SJSA1 (cell line): Measurements from ENCODE around the gene ZDHHC3. TPM values are rescaled to one million over a fixed set of nuclear protein-coding genes. Genes with fewer than 3 reads are reported as not detected.
"Not testable (repeated sequence)": the region's sequence is repeated elsewhere in the genome, so short reads cannot be mapped to it uniquely, and the experiment has no call there.

Experiments
- DNase-seq, 2 experiments: peaks; one replicate each; pipeline ENCODE4 v3.0.0-alpha.2; 2015 to 2020; ENCODE audit warnings: low spot score in 2 of 2, low read depth in 1 of 2
- H3K27ac ChIP-seq: fragments of 250-450 bp; sonication (Bioruptor Pico); 2 replicates; pipeline ENCODE4 v1.5.1; 2020; ENCODE audit warnings: mild to moderate bottlenecking, moderate library complexity
- H3K27me3 ChIP-seq: fragments of 250-450 bp; sonication (Bioruptor Pico); replicated peaks from 2 replicates; pipeline ENCODE4 v1.5.1; 2020; ENCODE audit warnings: mild to moderate bottlenecking, moderate library complexity
- H3K36me3 ChIP-seq: fragments of 250-450 bp; sonication (Bioruptor Pico); 2 replicates; pipeline ENCODE4 v1.5.1; 2020; ENCODE audit warnings: mild to moderate bottlenecking
- H3K4me1 ChIP-seq: fragments of 250-450 bp; sonication (Bioruptor Pico); replicated peaks from 2 replicates; pipeline ENCODE4 v1.6.1; 2021; ENCODE audit warnings: mild to moderate bottlenecking
- H3K4me3 ChIP-seq: fragments of 250-450 bp; sonication (Bioruptor Pico); 2 replicates; pipeline ENCODE4 v1.5.1; 2020; ENCODE audit warnings: mild to moderate bottlenecking
- H3K9me3 ChIP-seq: fragments of 250-450 bp; sonication (Bioruptor Pico); replicated peaks from 2 replicates; pipeline ENCODE4 v1.5.1; 2020; ENCODE audit warnings: mild to moderate bottlenecking
- total RNA-seq: library from RNA; depleted of rRNA; stranded (reverse); fragments of >200 nt; shearing (Covaris generic); gene quantifications from 2 replicates; pipeline ENCODE4 v1.2.3, GENCODE V29; 2014

ZDHHC3 gene
- total RNA-seq, 1 experiment from 2014 or later: 48.8 TPM

GRCh38 chr3:44989636-44990373 is 13.8 kb upstream of the ZDHHC3 start:
- no peak for DNase-seq
- Histone ChIP-seq H3K4me1 (peaks cover 25% of the 10 kb centered on the region), H3K9me3 (no peaks in the 10 kb centered on the region), H3K36me3 (peaks cover 20% of the 10 kb centered on the region), H3K27me3 (no peaks in the 10 kb centered on the region), H3K27ac (no peak overlapping the region), H3K4me3 (no peak overlapping the region)

- Histone ChIP-seq H3K9me3 (no peaks in the 10 kb centered on the region), H3K4me1 (peaks cover 18% of the 10 kb centered on the region)
- no peak for DNase-seq
These were observed 13.2 kb upstream of the ZDHHC3 start for GRCh38 chr3:44989141-44989540.

DNA sequence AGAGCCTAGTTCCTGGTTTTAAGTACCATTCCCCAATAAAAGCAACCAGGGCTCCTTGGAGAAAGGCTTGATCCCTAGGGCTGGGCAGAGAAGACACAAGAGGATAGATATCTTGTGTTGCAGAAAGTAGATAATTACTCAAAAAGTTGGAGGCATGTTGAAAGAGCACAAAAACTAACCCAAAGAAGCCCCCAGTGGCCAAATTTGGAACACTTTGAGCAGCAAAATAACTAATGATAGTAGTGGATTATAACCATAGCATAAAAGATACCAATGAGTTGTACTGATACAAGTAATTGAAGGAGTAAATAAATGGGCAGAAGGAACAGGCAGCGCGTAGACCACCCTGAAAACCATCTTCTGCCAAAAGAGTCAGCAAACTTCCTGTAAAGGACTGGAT is 12.1 kb upstream of the ZDHHC3 start:
- Histone ChIP-seq H3K27ac (no peak overlapping the region), H3K27me3 (no peaks in the 10 kb centered on the region), H3K4me3 (no peak overlapping the region), H3K9me3 (no peaks in the 10 kb centered on the region), H3K36me3 (peaks cover 20% of the 10 kb centered on the region), H3K4me1 (peaks cover 8% of the 10 kb centered on the region)
- no peak for DNase-seq

More at GRCh38 chr3:44989141-44989540, 13.2 kb upstream of the ZDHHC3 start:
- H3K27me3 ChIP-seq: no peaks in the 10 kb centered on the region
- H3K4me3 ChIP-seq: no peak overlapping the region
- H3K36me3 ChIP-seq: peaks cover 20% of the 10 kb centered on the region
- H3K27ac ChIP-seq: no peak overlapping the region

GRCh38 chr3:44987332-44987731 is 11.4 kb upstream of the ZDHHC3 start:
- peaks cover under 1% of the 10 kb centered on the region; the same call in 1 of the 2 replicates for H3K4me1 ChIP-seq
- H3K27me3 ChIP-seq: no peaks in the 10 kb centered on the region
- DNase-seq: no peak
- H3K27ac ChIP-seq: no peak overlapping the region
- H3K4me3 ChIP-seq: no peak overlapping the region
- no peaks in the 10 kb centered on the region for H3K9me3 ChIP-seq
- H3K36me3 ChIP-seq: peaks cover 15% of the 10 kb centered on the region

DNA sequence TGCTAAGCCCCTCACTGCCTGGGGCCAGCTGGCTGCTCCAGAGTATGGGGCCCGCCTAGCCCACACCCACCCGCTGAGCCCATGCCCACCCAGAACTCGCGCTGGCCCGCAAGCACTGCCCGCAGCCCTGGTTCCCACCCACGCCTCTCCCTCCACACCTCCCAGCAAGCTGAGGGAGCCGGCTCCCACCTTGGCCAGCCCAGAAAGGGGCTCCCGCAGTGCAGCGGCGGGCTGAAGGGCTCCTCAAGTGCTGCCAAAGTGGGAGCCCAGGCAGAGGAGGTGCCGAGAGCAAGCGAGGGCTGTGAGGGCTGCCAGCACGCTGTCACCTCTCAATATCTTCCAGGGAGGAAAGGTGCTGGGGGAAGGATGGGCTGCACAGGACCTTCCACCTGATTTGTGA is 10.4 kb upstream of the ZDHHC3 start:
- H3K36me3 ChIP-seq, H3K4me1 ChIP-seq, H3K27me3 ChIP-seq, H3K9me3 ChIP-seq, DNase-seq, H3K4me3 ChIP-seq, H3K27ac ChIP-seq: not testable (repeated sequence)

DNA sequence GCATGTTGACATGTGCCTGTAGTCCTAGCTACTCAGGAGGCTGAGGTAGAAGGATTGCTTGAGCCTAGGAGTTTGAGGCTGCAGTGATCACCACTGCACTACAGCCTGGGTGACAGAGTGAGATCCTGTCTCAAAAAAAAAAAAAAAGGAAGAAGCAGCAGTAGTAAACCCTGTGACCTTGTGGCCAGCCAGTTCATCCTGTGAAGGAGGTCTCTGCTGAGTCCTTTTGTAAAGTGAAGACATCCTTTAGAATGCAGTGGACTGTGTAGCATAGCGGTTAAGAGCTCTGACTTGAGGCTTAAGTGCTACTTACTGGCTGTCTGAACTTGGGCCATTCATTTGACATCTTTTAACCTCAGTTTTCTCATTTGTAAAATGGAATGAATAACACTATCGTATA is 8.4 kb upstream of the ZDHHC3 start:
- Histone ChIP-seq H3K27ac (no peak overlapping the region), H3K4me1 (no peaks in the 10 kb centered on the region), H3K36me3 (no peaks in the 10 kb centered on the region), H3K9me3 (no peaks in the 10 kb centered on the region), H3K27me3 (no peaks in the 10 kb centered on the region), H3K4me3 (no peak overlapping the region)
- no peak for DNase-seq

GRCh38 chr3:44983484-44983941 is 7.5 kb upstream of the ZDHHC3 start:
- DNase-seq: no peak
- no peaks in the 10 kb centered on the region for H3K4me1 ChIP-seq
- H3K4me3 ChIP-seq: no peak overlapping the region
- H3K9me3 ChIP-seq: no peaks in the 10 kb centered on the region
- no peaks in the 10 kb centered on the region for H3K36me3 ChIP-seq
- H3K27ac ChIP-seq: no peak overlapping the region
- no peaks in the 10 kb centered on the region for H3K27me3 ChIP-seq

- no peaks in the 10 kb centered on the region for H3K4me1 ChIP-seq
- DNase-seq: no peak
- H3K27ac ChIP-seq: no peak overlapping the region
- no peaks in the 10 kb centered on the region for H3K9me3 ChIP-seq
- no peak overlapping the region for H3K4me3 ChIP-seq
- no peaks in the 10 kb centered on the region for H3K27me3 ChIP-seq
- no peaks in the 10 kb centered on the region for H3K36me3 ChIP-seq
These were observed 6.8 kb upstream of the ZDHHC3 start for GRCh38 chr3:44982817-44983216.

DNA sequence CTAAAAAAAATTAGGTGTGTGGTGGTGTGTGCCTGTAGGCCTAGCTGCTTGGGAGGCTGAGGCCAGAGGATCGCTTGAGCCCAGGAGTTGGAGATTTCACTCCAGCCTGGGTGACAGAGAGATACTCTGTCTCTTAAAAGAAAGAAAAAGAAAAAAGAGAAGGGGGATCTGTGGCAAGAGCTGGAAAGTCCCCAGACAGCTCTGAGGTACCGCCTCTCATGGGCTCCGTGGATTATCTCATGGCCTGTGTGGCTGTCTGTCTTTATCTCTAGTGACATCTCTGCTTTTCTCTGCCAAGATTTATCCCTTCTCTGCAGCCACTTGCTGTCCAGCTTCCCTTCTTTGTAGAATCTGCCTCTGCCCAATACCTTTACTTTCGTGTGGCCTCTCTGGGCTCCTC is 5.8 kb upstream of the ZDHHC3 start:
- H3K27me3 ChIP-seq: no peaks in the 10 kb centered on the region
- H3K4me3 ChIP-seq: no peak overlapping the region
- 0 out of 2 replicates have a peak, but pooled peaks cover 7% of the 10 kb centered on the region for H3K4me1 ChIP-seq
- no peak overlapping the region for H3K27ac ChIP-seq
- DNase-seq: no peak
- H3K36me3 ChIP-seq: no peaks in the 10 kb centered on the region
- no peaks in the 10 kb centered on the region for H3K9me3 ChIP-seq

GRCh38 chr3:44981220-44981619 is 5.2 kb upstream of the ZDHHC3 start:
- Histone ChIP-seq H3K4me1 (0 out of 2 replicates have a peak, but pooled peaks cover 7% of the 10 kb centered on the region), H3K27me3 (no peaks in the 10 kb centered on the region), H3K36me3 (peaks cover 2% of the 10 kb centered on the region; the same call in 1 of the 2 replicates), H3K27ac (no peak overlapping the region), H3K4me3 (no peak overlapping the region), H3K9me3 (no peaks in the 10 kb centered on the region)
- no peak for DNase-seq

DNA sequence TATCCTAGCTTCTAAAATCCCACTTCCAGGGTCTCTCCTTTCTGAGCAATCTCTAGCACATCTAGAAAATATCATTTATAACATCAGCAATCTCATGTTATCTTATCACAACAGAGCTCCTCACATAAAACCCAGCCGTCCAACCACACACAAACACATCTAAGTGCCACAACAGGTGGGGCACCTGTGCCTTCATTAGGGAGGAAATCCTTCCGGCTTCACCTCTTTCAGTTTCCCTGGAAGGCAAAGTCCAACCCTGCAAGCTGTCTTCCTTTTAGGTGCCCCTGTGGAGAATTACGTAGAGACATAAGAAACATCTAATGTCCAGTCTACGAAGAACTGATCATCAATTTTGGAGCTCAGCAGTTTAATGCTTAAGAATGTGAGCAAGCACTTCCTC is 1.6 kb downstream of the ZDHHC3 start:
- Histone ChIP-seq H3K9me3 (no peaks in the 10 kb centered on the region), H3K27me3 (no peaks in the 10 kb centered on the region), H3K36me3 (peaks cover 9% of the 10 kb centered on the region; the same call in 1 of the 2 replicates), H3K4me1 (peaks cover 11% of the 10 kb centered on the region; the same call in 1 of the 2 replicates), H3K27ac (no peak overlapping the region), H3K4me3 (no peak overlapping the region)
- no peak for DNase-seq

DNA sequence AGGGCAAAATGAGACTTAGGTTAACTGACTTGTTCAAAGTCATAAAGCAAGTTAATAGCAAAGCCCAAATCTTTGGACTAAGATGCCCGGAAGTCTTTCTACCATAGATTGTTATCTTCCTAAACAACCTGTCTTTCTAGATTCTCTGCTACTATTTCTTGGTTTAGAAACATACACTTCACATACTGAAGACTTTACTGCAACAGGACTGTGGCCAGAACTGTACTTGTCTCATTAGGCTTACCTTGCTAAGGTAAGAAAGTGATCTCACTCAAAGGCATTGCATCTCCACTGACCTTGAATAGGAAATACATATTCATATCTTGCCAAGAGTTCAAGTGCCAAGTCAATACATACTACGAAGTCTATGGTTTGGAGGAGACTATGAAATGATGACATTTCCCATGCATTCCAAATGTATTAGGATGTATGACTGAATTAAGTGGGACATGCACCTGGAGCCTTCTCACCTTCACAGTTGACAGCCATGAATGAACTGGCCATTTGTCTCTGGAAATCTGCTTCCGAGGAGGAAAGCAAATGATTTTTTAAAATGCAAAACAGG is 5.0 kb downstream of the ZDHHC3 start:
- H3K27me3 ChIP-seq: no peaks in the 10 kb centered on the region
- peaks cover 4% of the 10 kb centered on the region; the same call in 1 of the 2 replicates for H3K4me1 ChIP-seq
- H3K9me3 ChIP-seq: no peaks in the 10 kb centered on the region
- DNase-seq: no peak
- no peak overlapping the region for H3K4me3 ChIP-seq
- no peak overlapping the region for H3K27ac ChIP-seq
- H3K36me3 ChIP-seq: peaks cover 5% of the 10 kb centered on the region; the same call in 1 of the 2 replicates

GRCh38 chr3:44969828-44970179 is 6.2 kb downstream of the ZDHHC3 start:
- no peaks in the 10 kb centered on the region for H3K27me3 ChIP-seq
- H3K9me3 ChIP-seq: no peaks in the 10 kb centered on the region
- peaks cover 4% of the 10 kb centered on the region; the same call in 1 of the 2 replicates for H3K4me1 ChIP-seq
- H3K36me3 ChIP-seq: peaks cover 3% of the 10 kb centered on the region; the same call in 1 of the 2 replicates
- H3K4me3 ChIP-seq: no peak overlapping the region
- no peak for DNase-seq
- H3K27ac ChIP-seq: no peak overlapping the region

DNA sequence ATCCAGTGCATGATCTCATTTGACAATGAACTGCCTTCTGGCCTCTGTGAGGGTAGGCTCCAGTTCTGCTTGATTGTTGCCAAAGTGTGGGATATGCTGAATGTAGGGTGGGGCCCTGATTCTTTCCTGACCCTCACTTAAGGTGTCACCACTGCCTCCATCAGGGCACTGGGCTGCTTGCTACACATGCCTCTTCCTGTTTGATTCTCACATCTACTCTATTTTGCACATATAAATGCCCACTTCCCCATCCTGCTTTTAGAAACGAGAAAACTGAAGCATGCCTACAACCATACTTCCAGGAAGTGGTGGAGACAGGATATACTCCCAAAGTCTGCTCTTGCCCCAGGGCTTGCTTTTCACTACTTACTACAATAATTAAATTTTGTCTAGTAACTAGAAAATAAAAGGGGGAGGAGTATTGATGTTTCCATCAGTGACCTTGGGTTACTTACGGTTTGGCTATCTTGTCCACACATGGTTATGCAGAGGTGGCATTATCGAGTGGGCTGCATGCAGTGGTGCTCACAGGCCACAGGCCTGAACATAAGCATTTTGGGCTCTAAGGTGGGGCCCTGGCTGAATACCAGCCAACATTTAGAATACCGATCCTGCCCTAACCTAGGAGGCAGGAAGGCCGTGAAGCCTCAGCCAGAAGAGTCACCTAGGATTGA is 6.7 kb downstream of the ZDHHC3 start:
- DNase-seq: no peak
- H3K36me3 ChIP-seq: peaks cover 3% of the 10 kb centered on the region; the same call in 1 of the 2 replicates
- H3K9me3 ChIP-seq: no peaks in the 10 kb centered on the region
- no peaks in the 10 kb centered on the region for H3K4me1 ChIP-seq
- no peak overlapping the region for H3K4me3 ChIP-seq
- H3K27me3 ChIP-seq: no peaks in the 10 kb centered on the region
- no peak overlapping the region for H3K27ac ChIP-seq
